Ecto neural progenitor cell (in vitro differentiated cells): ENCODE measurements around the gene LPCAT3.

ENCODE experiments used
- DNase-seq: peaks from one replicate; pipeline ENCODE4 v3.0.0-alpha.2; 2018; ENCODE audit warnings: low spot score

The LPCAT3 gene

DNA sequence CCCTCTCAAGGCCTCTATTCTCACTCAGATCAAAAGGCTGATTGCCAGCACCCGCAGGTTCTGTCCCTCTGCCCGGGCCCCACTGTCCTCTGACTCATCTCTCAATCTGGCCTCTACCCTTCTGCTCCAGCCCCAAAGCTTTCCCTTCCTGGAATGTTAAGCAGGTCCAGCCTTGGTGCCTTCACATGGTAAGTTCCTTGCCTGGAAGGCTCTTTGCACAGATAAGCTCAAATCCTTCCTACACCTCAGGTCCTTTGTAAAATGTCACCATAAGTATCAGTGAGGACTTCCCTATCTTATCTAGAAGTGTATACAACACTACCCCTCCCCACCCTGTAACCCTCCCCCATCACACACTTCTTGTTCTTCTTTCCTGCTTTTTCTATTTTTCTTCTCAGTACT, 22.2 kb downstream of the LPCAT3 start:
- DNase-seq: no peak

GRCh38 chr12:6987956-6988553, 30.2 kb downstream of the LPCAT3 start:
- DNase-seq: no peak

DNA sequence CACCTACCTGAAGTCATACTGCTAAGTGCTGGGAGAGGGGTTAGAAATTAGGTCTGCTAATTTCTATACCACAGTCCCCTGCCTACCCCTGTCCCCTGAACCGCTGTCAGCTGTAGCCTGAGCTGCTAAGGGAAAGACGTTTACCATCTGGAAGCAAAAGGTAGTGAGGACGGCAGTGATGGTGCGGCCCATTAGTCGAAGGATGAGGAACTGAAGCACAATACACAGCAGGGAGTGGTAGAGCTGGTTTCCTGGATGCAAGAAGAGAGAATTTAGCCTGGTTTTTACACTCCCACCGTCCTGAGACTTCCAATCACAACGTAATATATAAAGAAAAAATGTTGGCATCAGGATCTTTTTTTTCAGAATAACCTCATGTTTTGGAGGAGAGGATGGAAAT, 35.7 kb downstream of the LPCAT3 start:
- DNase-seq: no peak

- DNase-seq: no peak
Measured at GRCh38 chr12:6981152-6982052, 36.9 kb downstream of the LPCAT3 start.

- DNase-seq: no peak
Measured at GRCh38 chr12:6980740-6981139, 37.5 kb downstream of the LPCAT3 start.

DNA sequence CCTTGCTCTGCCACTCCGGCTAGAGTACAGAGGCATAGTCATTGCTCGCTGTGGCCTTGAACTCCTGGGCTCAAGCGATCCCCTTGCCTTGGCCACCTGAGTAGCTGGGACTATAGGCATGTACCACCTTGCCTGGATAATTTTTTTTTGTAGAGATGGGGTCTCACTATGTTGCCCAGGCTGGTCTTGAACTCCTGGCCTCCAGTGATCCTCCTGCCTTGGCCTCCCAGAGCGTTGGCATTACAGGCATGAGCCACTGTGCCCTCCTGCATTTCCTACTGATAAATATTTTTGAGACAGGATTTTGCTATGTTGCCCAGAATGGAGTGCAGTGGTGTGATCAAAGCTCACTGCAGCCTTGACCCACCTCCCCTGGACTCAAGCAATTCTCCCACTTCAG, 38.2 kb downstream of the LPCAT3 start:
- no peak for DNase-seq

DNA sequence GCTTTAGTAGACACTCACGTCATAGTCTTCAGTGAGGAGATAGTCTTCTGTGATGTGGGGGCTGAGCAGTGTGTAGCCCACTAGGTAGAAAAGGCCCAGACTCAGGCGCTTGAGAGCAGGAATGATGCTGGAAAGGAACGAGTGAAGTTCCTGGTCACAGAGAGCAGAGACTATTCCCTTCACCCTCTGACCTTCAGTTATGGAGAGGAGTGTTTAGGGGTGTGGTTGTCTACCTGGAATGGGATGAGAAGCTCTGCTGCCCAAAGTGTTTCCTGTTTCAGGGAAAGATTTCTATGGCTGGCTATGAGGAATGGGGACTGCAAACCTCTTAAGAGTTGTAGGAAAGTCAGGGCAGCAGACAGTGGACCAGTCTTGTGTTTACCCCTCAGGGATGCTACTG, 38.8 kb downstream of the LPCAT3 start:
- DNase-seq: no peak

GRCh38 chr12:6979021-6979420, 39.3 kb downstream of the LPCAT3 start:
- DNase-seq: no peak

- DNase-seq: no peak
Measured at GRCh38 chr12:6978611-6979011, 39.7 kb downstream of the LPCAT3 start.

DNA sequence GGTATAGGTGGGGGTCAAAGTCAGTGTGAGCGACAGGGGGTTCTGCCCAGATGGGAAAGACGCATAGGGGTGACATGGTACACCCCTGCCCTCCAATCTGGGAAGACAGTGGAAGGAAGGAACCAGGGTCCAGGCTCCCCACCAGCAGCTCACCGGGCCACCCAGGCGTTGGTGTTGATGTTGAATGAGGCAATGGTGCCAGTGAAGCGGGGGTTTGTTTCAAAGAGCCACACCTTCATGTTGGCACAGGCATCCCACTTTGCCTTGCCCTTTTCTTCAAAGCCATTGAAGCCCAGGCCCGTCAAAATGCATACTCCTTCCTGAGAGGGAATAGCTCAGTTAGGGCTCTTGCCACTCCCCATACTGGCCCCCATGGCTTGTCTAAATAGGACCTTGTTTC, 40.1 kb downstream of the LPCAT3 start:
- DNase-seq: no peak

- no peak for DNase-seq
Measured at GRCh38 chr12:6977653-6978052, 40.6 kb downstream of the LPCAT3 start.

GRCh38 chr12:6975297-6976032, 42.8 kb downstream of the LPCAT3 start:
- no peak for DNase-seq

GRCh38 chr12:6974180-6974579, 44.1 kb downstream of the LPCAT3 start:
- peak; percentile 36 for DNase-seq

DNA sequence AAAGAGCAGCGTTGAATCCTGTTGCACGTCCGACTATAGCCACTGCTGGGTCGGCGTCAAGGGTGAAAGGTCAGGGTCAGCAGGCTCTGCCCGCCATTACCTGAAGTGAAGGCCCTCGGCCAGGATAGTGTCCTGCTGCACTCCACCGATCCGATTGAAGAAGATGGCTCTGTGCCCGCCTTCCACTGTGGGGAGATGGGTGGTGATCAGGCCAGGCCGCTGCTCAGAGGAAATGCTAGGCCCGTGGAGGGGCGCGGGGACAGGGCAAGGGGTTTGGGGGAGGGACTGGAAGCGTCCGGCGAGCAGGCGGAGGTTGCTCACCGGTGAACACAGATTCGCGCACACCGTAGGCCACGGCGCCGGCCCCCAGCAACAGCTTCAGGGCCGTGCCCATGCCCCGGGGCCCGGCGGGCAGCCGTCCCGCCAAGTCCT, 48.2 kb downstream of the LPCAT3 start:
- no peak for DNase-seq

GRCh38 chr12:6968426-6968825, 49.9 kb downstream of the LPCAT3 start:
- peak; percentile 42 for DNase-seq

GRCh38 chr12:6967651-6968100, 50.6 kb downstream of the LPCAT3 start:
- peak; percentile 41 for DNase-seq

GRCh38 chr12:6966351-6966750, 51.9 kb downstream of the LPCAT3 start:
- DNase-seq: peak; percentile 36

GRCh38 chr12:6965714-6966113, 52.6 kb downstream of the LPCAT3 start:
- peak; percentile 32 for DNase-seq

- DNase-seq: peak; percentile 93
Measured at GRCh38 chr12:6965026-6965661, 53.1 kb downstream of the LPCAT3 start.

- DNase-seq: no peak
Measured at GRCh38 chr12:6964605-6965025, 53.7 kb downstream of the LPCAT3 start.

DNA sequence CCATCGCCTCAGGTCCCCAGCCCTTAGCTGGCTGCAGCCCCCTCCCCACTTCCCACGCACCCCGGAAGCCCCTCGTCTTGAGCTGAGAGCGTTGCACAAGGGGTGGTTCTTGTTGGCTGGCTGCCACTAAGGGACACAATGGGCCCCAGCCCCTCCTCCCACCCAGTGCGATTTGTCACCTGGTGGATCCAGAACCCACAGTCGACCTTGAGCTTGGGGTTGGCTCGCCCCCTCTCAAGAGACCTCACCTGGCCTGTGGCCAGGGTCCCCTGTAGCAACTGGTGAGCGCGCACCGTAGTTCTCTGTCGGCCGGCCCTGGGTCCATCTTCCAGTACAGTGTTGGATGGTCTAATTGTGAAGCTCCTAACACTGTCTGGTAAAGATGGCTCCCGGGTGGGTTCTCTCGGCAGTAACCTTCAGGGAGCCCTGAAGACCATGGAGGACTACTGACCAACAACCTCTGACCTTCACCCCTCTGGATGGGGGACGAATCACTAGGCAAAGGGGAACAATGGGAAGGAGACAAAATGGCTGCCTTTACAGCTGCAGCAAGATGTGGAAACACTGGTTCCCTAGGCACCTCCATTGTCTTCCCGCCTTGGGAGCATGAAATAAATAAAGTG, 54.4 kb downstream of the LPCAT3 start:
- DNase-seq: peak; percentile 54
